ENCODE data around the gene FLT3. TPM values are rescaled to one million over a fixed set of nuclear protein-coding genes. Genes with fewer than 3 reads are reported as not detected.
"Not testable (repeated sequence)": the region's sequence is repeated elsewhere in the genome, so short reads cannot be mapped to it uniquely, and the experiment has no call there.

FLT3 gene
- not detected in 2 replicates for total RNA-seq (2014; rRNA removed; shearing (Covaris generic))
- polyA plus RNA-seq (2015; cell fraction: cytosol; rRNA removed), result not detected in 2 replicates
- not detected in 2 replicates for polyA plus RNA-seq (2015; cell fraction: nucleus; rRNA removed)

DNA sequence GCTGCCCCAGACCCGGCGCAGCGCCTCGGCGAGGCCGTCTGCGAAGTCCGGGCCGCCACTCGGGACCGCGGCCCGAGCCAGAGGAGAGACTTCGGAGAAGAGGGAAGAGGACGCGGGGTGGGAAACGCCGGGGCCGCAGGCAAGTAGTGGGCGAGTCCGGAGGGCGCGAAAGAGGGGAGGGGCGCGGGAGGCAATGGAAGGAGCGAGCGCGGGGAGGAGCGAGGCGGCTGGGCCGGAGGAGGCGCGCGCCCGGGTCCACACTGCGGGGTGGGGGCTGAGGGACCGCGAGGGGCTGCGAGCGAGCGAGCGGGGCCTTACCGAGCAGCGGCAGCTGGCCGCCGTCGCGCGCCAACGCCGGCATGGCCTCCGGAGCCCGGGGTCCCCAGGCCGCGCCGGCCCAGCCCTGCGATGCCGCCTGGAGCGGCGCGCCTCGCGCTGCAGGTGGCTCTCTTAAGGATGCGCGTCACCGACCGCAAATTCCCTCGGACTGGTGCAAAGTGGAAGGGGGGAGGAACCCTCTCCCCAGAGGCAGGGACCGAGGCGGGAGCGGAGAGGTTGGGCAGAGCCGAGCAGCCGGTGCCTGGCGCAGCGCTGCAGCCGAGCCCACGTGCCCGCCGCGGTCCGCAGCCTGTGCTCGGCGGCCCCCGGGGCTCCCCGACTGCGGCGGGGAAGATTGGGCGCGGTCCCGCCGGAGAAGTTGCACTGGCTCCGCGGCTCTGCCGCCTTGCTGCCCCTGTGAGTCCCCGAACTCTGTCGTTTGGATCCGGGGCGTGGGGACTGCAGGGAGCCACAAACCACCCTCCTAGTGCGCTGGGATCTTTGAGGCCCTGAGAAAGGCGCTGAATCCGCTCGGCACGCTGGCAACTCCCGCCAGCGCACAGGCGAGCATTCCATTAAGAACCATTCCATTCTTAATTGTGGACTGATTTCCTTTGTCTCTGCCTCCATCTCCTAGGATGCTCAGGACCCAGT is at the start of gene FLT3:
Gene FLT3 (minus strand): TSS at position 427 of the 972 bp plus-strand sequence. CDS start 66 bp downstream, at position 361.
- DNase-seq (ENCODE audit: low read depth, low spot score), result no peak
- in situ Hi-C loops (cut with HindIII; ENCODE audit: low pct_unique_long_range_greater_than_20kb, low sequenced_read_pairs), result no loop called here

DNA sequence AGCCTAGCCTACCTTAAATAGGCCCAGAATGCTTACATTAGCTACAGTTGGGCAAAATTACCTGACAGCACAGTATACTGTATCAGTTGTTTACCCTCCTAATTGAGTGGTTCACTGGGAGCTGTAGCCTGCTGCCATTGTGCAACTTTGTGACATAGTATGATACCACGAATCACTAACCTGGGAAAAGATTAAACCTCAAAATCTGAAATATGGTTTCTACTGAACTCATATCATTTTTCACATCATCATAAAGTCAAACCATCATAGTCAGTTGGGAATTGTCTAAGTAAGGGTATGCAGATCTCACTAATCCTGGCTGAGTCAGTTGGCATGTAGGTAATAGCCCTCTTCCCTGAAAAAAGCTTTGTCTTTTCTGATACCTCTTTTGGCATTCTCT is 47.1 kb upstream of the FLT3 start:
- DNase-seq (ENCODE audit: low read depth, low spot score), result no peak
- in situ Hi-C loops (cut with HindIII; ENCODE audit: low pct_unique_long_range_greater_than_20kb, low sequenced_read_pairs), result no loop called here

DNA sequence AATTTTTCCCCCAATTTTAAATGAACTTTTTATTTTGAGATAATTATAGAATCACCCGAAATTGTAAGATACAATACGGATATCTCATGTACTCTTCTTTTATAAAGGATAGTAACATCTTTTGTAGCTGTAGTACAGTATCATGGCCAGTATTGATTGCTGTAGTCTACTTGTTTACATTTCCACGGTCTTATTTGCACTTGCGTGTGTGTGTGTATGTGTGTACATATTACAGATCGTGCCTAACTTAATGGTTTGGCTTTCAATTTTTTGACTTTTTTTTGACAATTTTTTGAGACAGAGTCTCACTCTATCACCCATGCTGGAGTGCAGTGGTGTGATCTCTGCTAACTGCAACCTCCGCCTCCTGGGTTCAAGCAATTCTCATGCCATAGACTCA is 44.7 kb upstream of the FLT3 start:
- DNase-seq (ENCODE audit: low read depth, low spot score), result no peak
- in situ Hi-C loops (cut with HindIII; ENCODE audit: low pct_unique_long_range_greater_than_20kb, low sequenced_read_pairs), result no loop called here

- in situ Hi-C loops (cut with HindIII; ENCODE audit: low pct_unique_long_range_greater_than_20kb, low sequenced_read_pairs), result not testable (repeated sequence)
Measured at GRCh38 chr13:28141542-28141941, 41.2 kb upstream of the FLT3 start.

GRCh38 chr13:28140433-28141125 is 40.2 kb upstream of the FLT3 start:
- in situ Hi-C loops (cut with HindIII; ENCODE audit: low pct_unique_long_range_greater_than_20kb, low sequenced_read_pairs), result no loop called here
- no peak for DNase-seq (ENCODE audit: low read depth, low spot score)

More at GRCh38 chr13:28141542-28141941, 41.2 kb upstream of the FLT3 start:
- DNase-seq (ENCODE audit: low read depth, low spot score), result not testable (repeated sequence)

GRCh38 chr13:28138756-28139470 is 38.5 kb upstream of the FLT3 start:
- in situ Hi-C loops (cut with HindIII; ENCODE audit: low pct_unique_long_range_greater_than_20kb, low sequenced_read_pairs), result no loop called here

DNA sequence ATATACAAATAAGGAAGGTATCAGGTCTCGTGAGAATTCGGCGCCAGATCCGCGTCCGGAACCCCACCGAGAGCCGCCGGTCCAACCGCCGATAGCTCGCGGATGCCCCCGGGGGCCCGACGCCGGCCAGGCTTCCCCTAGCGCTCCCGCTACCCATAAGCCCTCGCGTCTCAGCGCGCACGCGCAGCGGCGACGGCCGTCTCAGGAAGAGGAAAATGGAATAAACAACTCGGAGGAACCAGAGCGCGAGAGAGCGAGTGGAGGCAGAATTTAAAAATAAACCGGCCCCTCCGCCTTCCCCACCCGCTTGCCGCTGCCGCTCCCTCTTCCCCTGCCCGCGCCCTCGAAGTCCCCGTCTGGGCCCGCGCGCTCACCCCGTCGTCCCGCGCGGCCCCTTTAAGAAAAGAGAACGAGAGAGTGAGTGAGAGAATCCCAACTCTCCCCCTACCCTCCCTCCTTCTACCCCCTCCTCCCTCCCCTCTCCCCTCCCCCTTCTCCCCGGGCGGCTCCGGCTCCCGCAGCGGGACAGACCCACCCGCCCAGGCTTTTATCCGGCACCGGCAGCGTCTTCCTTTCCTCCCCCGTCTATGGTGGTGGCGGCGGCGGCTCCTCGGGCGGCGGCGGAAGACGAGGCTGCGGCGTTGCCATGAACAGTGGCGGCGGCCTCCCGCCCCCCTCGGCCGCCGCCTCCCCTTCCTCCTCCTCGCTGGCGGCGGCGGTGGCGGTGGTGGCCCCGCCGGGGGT is 37.8 kb upstream of the FLT3 start, which contains the start of gene PAN3:
Gene PAN3 (plus strand): TSS at position 534 of the 744 bp plus-strand sequence. CDS start 113 bp downstream, at position 647.
- peak; percentile 87 for DNase-seq (ENCODE audit: low read depth, low spot score)
- in situ Hi-C loops (cut with HindIII; ENCODE audit: low pct_unique_long_range_greater_than_20kb, low sequenced_read_pairs), result no loop called here

More at GRCh38 chr13:28138756-28139470, 38.5 kb upstream of the FLT3 start:
- DNase-seq (ENCODE audit: low read depth, low spot score), result peak; percentile 81

GRCh38 chr13:28137596-28137995 is 37.2 kb upstream of the FLT3 start:
- in situ Hi-C loops (cut with HindIII; ENCODE audit: low pct_unique_long_range_greater_than_20kb, low sequenced_read_pairs), result no loop called here
- peak; percentile 8 for DNase-seq (ENCODE audit: low read depth, low spot score)

- DNase-seq (ENCODE audit: low read depth, low spot score), result no peak
- in situ Hi-C loops (cut with HindIII; ENCODE audit: low pct_unique_long_range_greater_than_20kb, low sequenced_read_pairs), result no loop called here
Measured at GRCh38 chr13:28136916-28137315, 36.5 kb upstream of the FLT3 start.

- no peak for DNase-seq (ENCODE audit: low read depth, low spot score)
- in situ Hi-C loops (cut with HindIII; ENCODE audit: low pct_unique_long_range_greater_than_20kb, low sequenced_read_pairs), result no loop called here
Measured at GRCh38 chr13:28131646-28132045, 31.3 kb upstream of the FLT3 start.

DNA sequence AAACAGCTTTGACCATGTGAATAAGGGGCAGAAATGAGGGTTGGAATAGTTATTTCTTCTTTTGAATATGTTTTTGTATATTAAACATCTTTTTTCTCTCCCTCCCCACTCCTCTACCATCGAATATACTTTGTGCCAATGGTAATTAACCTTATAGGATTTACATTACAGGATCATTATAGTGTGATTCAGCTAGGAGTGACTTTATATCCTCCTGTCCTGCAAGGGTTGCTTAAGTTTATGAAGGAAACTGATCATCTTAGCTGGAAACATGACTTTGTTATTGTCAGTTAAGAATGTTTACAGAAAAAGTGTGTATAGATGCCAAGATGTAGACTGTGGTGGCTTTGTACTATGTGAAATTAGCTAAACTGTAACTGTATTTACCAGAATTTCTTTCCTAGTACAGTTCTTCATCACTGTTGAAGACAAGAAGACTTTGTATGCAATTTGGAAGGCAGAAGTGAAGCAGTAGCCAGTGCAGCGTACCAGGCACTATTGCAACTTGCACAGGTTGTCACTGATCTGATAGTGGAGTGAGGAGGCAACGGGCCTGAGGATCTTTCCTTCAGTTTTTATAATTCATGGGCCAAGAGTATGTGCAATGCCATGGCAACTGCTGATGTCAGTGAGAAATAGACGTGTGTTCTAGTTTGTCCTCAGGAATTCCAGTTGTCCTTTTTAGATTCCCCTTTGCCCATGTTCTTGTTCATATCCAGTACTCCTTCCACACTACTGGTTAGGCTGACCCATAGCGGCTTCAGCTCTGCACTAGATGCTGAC is 29.7 kb upstream of the FLT3 start:
- DNase-seq (ENCODE audit: low read depth, low spot score), result peak; percentile 38
- in situ Hi-C loops (cut with HindIII; ENCODE audit: low pct_unique_long_range_greater_than_20kb, low sequenced_read_pairs), result no loop called here

- in situ Hi-C loops (cut with HindIII; ENCODE audit: low pct_unique_long_range_greater_than_20kb, low sequenced_read_pairs), result no loop called here
- no peak for DNase-seq (ENCODE audit: low read depth, low spot score)
Measured at GRCh38 chr13:28128926-28129325, 28.6 kb upstream of the FLT3 start.

- DNase-seq (ENCODE audit: low read depth, low spot score), result no peak
- in situ Hi-C loops (cut with HindIII; ENCODE audit: low pct_unique_long_range_greater_than_20kb, low sequenced_read_pairs), result no loop called here
Measured at GRCh38 chr13:28128030-28128429, 27.7 kb upstream of the FLT3 start.

GRCh38 chr13:28121224-28121623 is 20.8 kb upstream of the FLT3 start:
- in situ Hi-C loops (cut with HindIII; ENCODE audit: low pct_unique_long_range_greater_than_20kb, low sequenced_read_pairs), result no loop called here
- DNase-seq (ENCODE audit: low read depth, low spot score), result no peak

GRCh38 chr13:28120317-28120716 is 19.9 kb upstream of the FLT3 start:
- in situ Hi-C loops (cut with HindIII; ENCODE audit: low pct_unique_long_range_greater_than_20kb, low sequenced_read_pairs), result no loop called here

DNA sequence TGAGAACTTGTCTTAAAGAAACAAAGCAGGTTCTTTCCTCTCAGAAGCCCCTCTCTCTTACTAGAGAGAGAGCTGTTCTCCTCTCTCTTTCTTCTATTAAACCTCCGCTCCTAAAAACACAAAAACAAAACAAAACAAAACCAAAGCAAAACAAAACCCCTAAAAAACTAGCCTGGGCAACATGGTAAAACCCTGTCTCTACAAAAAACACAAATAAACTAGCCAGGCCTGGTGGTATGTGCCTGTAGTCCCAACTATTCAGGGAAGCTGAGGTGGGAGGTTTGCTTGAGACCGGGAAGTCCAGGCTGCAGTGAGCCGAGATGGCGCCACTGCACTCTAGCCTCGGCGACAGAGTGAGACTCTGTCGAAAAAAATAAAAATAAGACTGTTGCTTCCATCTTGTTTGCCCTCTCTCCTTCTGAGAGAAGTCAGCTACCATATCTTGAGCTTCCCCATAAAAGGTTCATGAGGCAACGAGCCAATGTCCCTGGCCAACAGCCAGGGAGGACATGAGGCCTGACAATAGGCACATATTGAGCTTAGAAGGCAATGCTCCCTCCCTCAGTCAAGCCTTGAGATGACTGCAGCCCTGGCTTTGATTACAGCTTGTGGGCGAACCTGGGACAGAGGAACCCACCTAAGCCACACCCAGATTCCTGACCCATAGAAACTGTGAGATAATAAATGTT is 17.5 kb upstream of the FLT3 start:
- DNase-seq (ENCODE audit: low read depth, low spot score), result peak; percentile 22
- in situ Hi-C loops (cut with HindIII; ENCODE audit: low pct_unique_long_range_greater_than_20kb, low sequenced_read_pairs), result no loop called here

More at GRCh38 chr13:28120317-28120716, 19.9 kb upstream of the FLT3 start:
- DNase-seq (ENCODE audit: low read depth, low spot score), result no peak

Measured in SK-MEL-5 (cell line).